HG02759 (cell line): ENCODE results near the gene TMEM191B.
"Not testable (repeated sequence)": the region's sequence is repeated elsewhere in the genome, so short reads cannot be mapped to it uniquely, and the experiment has no call there.

Experiments
- ATAC-seq: cut with Tn5 transposase; IDR thresholded peaks from one replicate; pipeline ENCODE4 v1.9.1; 2021; ENCODE audit warnings: mild to moderate bottlenecking, moderate library complexity; ENCODE audit not compliant: unreplicated experiment

Gene TMEM191B

DNA sequence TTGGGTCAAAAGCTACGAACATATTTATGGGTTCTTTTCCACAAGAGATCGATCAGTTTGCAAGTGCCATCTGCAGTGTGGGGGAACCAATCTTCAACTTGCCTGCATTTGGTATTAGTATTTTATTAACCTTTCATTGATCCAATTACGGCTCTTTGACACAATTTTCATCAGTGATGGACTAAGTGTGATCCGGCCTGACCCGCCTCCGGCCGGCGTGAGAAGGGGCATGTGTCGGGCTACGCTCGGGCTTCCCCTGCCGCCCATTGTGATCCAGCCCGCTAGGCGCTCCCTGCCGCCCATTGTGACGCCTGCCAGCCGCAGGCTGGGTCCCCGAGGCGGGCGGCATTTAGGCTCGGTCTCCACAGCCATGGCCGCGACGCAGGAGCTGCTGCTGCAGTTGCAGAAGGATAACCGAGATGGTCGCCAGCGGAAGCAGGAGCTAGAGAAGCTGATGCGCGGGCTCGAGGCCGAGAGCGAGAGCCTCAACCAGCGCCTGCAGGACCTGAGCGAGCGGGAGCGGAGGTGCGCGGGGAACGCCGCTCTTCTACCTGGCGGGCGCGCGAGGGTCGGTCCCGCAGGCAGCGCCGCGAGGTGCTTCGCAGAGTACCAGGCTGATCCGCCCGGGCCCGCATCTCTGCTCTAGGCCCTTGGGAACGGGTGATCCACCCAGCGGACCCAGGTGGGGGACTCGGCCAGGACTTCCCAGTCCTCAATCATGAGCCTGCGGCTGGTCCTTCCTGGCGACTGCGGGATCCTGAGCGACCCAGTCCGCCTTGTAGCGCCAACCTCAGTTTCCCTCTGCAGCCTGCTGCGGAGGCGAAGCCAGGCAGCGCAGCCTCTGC, at the start of gene TMEM191B:
TSS of gene TMEM191B (plus strand) at position 51 of the 845 bp plus-strand sequence. CDS start at position 230, 179 bp downstream.
- peak; percentile 26 for ATAC-seq

DNA sequence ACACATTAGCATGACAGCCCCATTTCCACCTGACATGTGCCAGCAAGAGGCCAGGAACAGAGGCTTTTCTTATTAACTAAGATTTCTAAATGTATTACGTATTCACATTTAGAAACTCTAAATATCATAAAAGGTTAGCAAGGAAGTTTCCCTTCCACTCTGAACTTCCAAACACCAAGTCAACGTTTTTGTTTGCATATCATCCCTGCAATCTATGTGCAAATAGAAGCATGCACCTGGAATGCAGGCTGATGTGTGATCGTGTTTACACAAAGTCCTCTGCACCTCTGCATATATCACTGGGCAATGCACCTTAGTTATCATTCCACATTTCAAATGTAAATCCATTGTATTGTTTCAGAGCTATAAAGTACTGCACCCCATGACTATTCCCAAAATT, 31.4 kb upstream of the TMEM191B start:
- not testable (repeated sequence) for ATAC-seq

DNA sequence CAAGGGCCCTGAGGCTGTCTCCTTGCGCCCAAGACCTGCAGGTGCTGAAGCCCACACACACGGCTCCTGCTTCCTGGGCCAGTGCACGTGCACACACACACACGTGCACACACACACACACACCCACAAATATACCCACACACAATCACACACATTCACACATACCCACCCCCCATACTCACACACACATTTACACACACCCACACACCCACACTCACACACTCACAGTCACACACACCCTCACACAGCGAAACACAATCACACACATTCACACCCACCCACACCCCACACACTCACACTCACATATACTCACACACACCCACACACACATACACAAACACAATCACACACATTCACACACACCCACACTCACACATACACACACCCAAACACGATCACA, 16.3 kb upstream of the TMEM191B start:
- not testable (repeated sequence) for ATAC-seq

DNA sequence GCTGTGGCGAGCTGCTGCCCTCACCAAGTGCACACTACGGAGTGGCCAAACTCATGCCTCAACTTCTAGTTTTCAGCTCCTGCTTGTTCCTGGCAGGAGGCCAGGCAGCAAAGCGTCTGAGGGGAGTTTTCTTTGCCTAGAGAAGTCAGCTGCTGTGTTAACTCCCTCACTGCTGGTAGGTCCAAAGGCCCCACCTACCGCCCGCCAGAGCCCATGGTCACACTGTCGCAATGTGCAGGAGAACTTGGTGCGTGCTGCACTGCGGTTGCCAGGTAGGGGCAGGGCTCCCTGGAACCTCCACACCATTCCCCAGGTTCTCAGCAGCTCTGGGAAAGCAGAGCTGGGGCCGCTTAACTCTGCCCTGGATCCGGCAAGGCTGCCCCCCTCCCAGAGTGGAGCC, 15.2 kb upstream of the TMEM191B start:
- ATAC-seq = not testable (repeated sequence)

- not testable (repeated sequence) for ATAC-seq
Measured at GRCh38 chr22:18513454-18513853, 14.1 kb upstream of the TMEM191B start.

DNA sequence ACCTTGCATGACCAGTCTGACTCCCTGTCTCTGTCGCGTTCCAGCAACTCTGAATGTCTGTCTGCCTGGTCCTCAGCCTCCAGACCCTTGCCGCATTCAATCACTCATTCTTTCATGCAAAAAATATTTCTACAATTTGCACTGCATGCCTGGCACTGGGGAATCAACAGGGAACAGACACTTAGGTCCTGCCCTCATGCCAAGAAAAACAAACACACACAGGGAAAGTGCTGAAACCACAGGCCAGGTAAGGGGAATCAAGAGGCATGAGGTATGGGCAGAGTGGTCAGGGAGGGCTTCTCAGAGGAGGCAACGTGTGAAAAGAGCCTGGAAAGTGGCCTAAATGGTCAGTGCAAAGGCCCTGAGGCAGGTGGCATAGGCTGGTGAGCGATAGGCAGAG, 9.5 kb upstream of the TMEM191B start, which contains the start of gene GGTLC3:
TSS of gene GGTLC3 (minus strand) at position 101 of the 400 bp plus-strand sequence. CDS start 264 bp downstream, outside the sequence.
- ATAC-seq = not testable (repeated sequence)

DNA sequence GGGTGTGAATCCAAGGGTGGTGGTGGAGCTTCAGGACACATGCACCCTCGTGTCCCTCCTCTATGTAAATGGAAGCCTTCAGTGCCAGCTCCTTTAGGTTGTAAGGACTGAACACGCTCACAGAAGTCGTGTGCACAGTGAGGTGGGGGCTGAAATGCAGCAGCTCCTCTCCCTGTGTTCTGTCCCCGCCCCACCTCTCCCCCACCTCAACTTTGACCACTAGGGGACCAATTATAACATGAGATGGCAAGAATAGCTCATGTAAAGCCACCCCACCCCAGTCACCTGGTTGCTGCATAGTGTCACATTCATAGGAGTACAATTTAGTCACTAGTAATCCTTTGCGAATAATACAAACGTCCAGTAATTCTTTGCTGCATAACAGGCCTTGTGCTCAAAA, 4.8 kb upstream of the TMEM191B start:
- not testable (repeated sequence) for ATAC-seq

- ATAC-seq = not testable (repeated sequence)
Measured at GRCh38 chr22:18523328-18523727, 4.3 kb upstream of the TMEM191B start.

- ATAC-seq = peak; percentile 77
Measured at GRCh38 chr22:18528597-18529415, 1.2 kb downstream of the TMEM191B start.

DNA sequence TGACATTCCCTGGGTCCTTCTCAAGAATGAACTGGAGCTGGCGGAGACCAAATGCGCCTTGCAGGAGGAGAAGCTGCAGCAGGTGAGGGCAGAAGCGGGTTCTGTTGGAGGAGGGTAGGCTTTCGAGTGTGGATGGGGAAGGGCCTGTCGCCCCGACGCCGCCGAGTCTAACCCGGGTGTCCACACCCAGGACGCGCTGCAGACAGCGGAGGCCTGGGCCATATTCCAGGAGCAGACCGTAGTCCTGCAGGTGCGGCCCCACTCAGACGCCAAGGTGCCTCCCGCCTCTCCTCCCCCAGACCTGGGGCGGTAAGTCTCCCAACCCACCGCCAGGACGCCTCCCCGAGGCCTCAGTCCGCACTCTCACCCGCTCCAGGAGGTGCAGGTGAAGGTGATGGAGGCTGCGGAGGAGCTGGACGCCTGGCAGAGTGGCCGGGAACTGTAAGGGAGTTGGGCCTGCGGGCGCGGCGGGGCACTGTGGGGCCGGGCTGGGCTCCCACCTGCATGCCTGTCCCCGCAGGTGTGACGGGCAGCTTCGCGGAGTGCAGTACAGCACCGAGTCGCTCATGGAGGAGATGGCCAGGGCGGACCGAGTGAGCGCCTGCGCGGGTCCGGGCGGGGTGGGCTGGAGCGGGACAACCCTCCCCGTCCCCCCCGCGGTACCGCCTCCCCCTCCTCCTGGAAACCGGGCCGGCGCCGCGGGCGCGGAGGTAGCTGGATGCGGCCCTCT, 2.0 kb downstream of the TMEM191B start:
- ATAC-seq = peak; percentile 24

- not testable (repeated sequence) for ATAC-seq
Measured at GRCh38 chr22:18533633-18534032, 6.0 kb downstream of the TMEM191B start.

- not testable (repeated sequence) for ATAC-seq
Measured at GRCh38 chr22:18534315-18534714, 6.7 kb downstream of the TMEM191B start.

DNA sequence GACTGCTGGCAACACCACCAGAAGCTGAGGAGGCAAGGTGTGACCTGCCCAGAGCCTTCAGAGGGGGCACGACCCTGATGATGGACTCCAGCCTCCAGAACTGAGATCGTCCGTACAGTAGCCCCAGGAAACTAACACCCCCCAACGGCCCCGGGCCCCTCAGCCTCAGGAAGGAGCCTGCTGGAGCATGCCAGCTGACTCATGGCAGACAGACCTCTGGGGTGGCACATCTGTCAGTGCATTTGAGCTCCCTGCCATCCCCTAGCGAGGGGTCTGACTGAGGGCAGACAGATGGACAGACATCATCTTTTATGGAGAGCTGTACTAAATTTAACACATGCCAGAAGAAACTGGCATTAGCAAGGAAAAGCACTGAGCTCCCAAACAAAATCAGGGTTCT, 12.4 kb downstream of the TMEM191B start:
- not testable (repeated sequence) for ATAC-seq

DNA sequence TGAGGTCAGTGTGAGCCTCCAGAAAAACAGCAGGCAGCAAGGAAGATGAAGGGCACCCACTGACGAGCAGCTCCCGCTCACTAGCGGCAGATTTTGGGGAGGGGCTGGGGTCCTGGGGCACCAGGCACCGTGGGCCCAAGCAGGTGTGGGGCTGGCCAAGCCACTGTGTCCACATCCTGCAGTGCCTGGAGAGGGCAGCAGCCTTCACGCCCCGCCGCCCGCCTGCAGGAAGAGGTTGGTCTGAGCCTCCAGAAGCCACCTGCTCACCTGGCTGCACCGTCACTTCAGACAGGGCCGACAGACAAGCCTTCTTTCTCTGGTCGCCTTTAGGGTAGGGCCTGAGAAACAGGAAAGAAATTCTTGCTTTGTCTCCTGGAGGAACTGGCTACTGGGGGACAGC, 15.8 kb downstream of the TMEM191B start:
- ATAC-seq = not testable (repeated sequence)

- not testable (repeated sequence) for ATAC-seq
Measured at GRCh38 chr22:18544615-18545014, 17.0 kb downstream of the TMEM191B start.

DNA sequence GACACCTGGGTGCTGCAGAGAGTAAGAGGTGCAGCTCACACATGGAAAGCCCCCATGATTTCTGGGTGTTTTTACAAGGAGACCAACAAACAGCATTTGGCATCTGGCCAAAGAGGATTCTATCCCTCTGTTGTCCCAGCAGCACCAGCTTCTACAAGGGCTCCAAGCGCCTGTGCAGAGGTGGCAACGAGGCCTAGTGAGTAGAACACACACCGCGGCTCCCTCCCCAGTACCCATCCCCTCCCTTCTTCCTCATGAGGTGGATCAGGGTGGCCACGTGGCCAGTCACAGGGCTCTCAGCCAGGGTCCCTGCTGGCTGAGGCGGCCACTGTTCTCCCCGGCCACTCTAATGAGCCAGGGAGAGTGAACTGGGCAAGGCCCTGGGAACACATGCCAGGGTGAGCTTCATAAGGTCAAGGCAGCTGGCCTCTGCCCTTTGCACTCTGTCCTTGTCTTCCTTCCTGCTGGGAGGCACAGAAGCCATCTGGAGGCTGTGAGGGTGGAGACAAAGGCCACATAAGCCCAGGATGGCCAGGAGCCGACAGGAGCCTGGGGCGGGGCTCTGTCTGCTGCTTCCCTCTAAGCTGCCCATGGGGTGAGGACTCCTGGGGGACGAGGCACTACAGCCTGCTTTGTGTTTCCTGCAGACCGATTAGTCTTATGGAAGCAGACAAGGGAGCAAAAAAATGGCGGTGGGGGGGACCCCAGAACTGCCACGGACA, 22.0 kb downstream of the TMEM191B start:
- ATAC-seq = not testable (repeated sequence)

DNA sequence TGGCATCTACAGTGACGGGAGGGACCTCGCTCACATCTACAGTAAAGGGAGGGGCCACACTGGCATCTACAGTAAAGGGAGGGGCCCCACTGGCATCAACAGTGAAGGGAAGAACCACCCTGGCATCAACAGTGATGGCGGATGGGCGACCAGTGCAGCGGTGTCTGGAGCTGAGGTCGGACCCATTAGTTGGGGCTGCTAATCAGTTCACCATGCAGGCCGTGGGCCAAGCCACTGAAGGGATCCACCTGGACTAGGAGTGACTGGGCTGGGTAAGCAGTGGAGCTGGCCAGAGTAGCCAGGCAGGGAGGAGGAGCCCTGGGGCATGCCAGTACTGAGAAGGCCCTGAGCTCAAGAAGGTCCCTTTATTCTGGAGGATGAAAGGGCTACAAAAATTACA, 23.4 kb downstream of the TMEM191B start:
- ATAC-seq = not testable (repeated sequence)

- ATAC-seq = not testable (repeated sequence)
Measured at GRCh38 chr22:18552839-18553597, 25.4 kb downstream of the TMEM191B start.
